IMR-90 (cell line): ENCODE measurements around the gene FLYWCH1. TPM values are rescaled to one million over a fixed set of nuclear protein-coding genes. Genes with fewer than 3 reads are reported as not detected.

Source experiments
- ATAC-seq: fragments of 200-7000 bp; cut with Tn5 transposase; 2 replicates; pipeline ENCODE4 v1.9.1; 2020; ENCODE audit warnings: low read depth, mild to moderate bottlenecking, moderate library complexity
- BruUV-seq: library from RNA; stranded (reverse); fragments of 400-500 nt; replicated peaks from 2 replicates; lab custom pipeline; 2021; lab: Mats Ljungman, UMichigan
- CTCF ChIA-PET: fragments of 300-600 bp; formaldehyde crosslinking; extraction: SDS; loops from one replicate; lab custom pipeline; 2021; ENCODE audit warnings: antibody characterized with exemption; lab: Yijun Ruan, JAX
- POLR2A ChIA-PET: fragments of 300-600 bp; sonication (Branson Sonifier 250); formaldehyde crosslinking; loops from one replicate; lab custom pipeline; 2022; ENCODE audit warnings: antibody characterized with exemption; ENCODE audit not compliant: unreplicated experiment; lab: Charles Lee
- DNase-seq: peaks from one replicate; pipeline ENCODE4 v3.0.0; 2013
- H2AFZ ChIP-seq: replicated peaks from 2 replicates; pipeline ENCODE3; 2013; ENCODE audit warnings: low read length, mild to moderate bottlenecking; ENCODE audit not compliant: poor library complexity
- H2AK5ac ChIP-seq: 2 replicates; pipeline ENCODE4 v1.6.1; 2013; ENCODE audit warnings: low read depth, low read length, inconsistent platforms
- H2AK9ac ChIP-seq: replicated peaks from 2 replicates; pipeline ENCODE3; 2013; ENCODE audit warnings: mild to moderate bottlenecking, low read depth, low read length, moderate library complexity; ENCODE audit not compliant: poor library complexity
- H2BK120ac ChIP-seq: 2 replicates; pipeline ENCODE4 v1.6.1; 2013; ENCODE audit warnings: low read depth, low read length, inconsistent platforms
- H2BK15ac ChIP-seq: 3 replicates; pipeline ENCODE4 v1.6.1; 2013; ENCODE audit warnings: low read depth, low read length, inconsistent platforms
- H2BK20ac ChIP-seq: 2 replicates; pipeline ENCODE4 v1.6.1; 2013; ENCODE audit warnings: low read depth, mild to moderate bottlenecking, inconsistent platforms, low read length, moderate library complexity
- H2BK5ac ChIP-seq: 2 replicates; pipeline ENCODE4 v1.6.1; 2013; ENCODE audit warnings: mild to moderate bottlenecking, low read depth, low read length, inconsistent platforms; ENCODE audit not compliant: poor library complexity, severe bottlenecking
- H3K14ac ChIP-seq: replicated peaks from 2 replicates; pipeline ENCODE4 v1.6.1; 2013; ENCODE audit warnings: low read depth, low read length, inconsistent platforms
- H3K18ac ChIP-seq: 2 replicates; pipeline ENCODE4 v1.6.1; 2013; ENCODE audit warnings: low read depth, low read length, control low read depth
- H3K23ac ChIP-seq: 2 replicates; pipeline ENCODE4 v1.6.1; 2013; ENCODE audit warnings: low read depth, low read length, inconsistent platforms
- H3K27ac ChIP-seq: 2 replicates; pipeline ENCODE4 v1.5.1; 2013; ENCODE audit warnings: mild to moderate bottlenecking, control low read depth, low read length; ENCODE audit not compliant: insufficient read depth
- H3K27me3 ChIP-seq: 2 replicates; pipeline ENCODE4 v1.6.1; 2013; ENCODE audit warnings: low read length; ENCODE audit not compliant: control insufficient read depth, insufficient read depth
- H3K36me3 ChIP-seq: 2 replicates; pipeline ENCODE4 v1.6.1; 2013; ENCODE audit warnings: low read length, mixed read lengths; ENCODE audit not compliant: control insufficient read depth, insufficient read depth
- H3K4ac ChIP-seq: 2 replicates; pipeline ENCODE4 v1.6.1; 2013; ENCODE audit warnings: low read depth, low read length, inconsistent platforms
- H3K4me1 ChIP-seq: 2 replicates; pipeline ENCODE4 v1.6.1; 2013; ENCODE audit warnings: low read length, mixed read lengths; ENCODE audit not compliant: control insufficient read depth, insufficient read depth
- H3K4me2 ChIP-seq: 2 replicates; pipeline ENCODE4 v1.6.1; 2013; ENCODE audit warnings: low read depth, mild to moderate bottlenecking, control low read depth, low read length, moderate library complexity
- H3K4me3 ChIP-seq: 2 replicates; pipeline ENCODE4 v1.5.1; 2013; ENCODE audit warnings: low read depth, mild to moderate bottlenecking, control low read depth, low read length, moderate library complexity; ENCODE audit not compliant: insufficient read depth
- H3K56ac ChIP-seq: 2 replicates; pipeline ENCODE4 v1.6.1; 2013; ENCODE audit warnings: low read length, inconsistent platforms; ENCODE audit not compliant: insufficient read depth; ENCODE audit errors: extremely low read depth
- H3K79me1 ChIP-seq, 2 experiments: 2 replicates each; pipeline ENCODE4 v1.6.1; 2013; ENCODE audit warnings: low read length in 2 of 2, inconsistent platforms in 1 of 2, low read depth in 1 of 2
- H3K9ac ChIP-seq: 2 replicates; pipeline ENCODE4 v1.6.1; 2013; ENCODE audit warnings: low read depth, low read length, control low read depth
- H3K9me1 ChIP-seq: 2 replicates; pipeline ENCODE4 v1.6.1; 2013; ENCODE audit warnings: low read length, inconsistent platforms; ENCODE audit not compliant: insufficient read depth
- H3K9me3 ChIP-seq: 2 replicates; pipeline ENCODE4 v1.6.1; 2013; ENCODE audit warnings: low read length; ENCODE audit not compliant: control insufficient read depth, insufficient read depth
- H4K20me1 ChIP-seq: 2 replicates; pipeline ENCODE4 v1.6.1; 2013; ENCODE audit warnings: low read length, inconsistent platforms; ENCODE audit not compliant: insufficient read depth
- H4K5ac ChIP-seq: 2 replicates; pipeline ENCODE4 v1.6.1; 2013; ENCODE audit warnings: mild to moderate bottlenecking, low read depth, low read length, control low read depth
- H4K8ac ChIP-seq, 2 experiments: 2 replicates each; pipeline ENCODE4 v1.6.1; 2013; ENCODE audit warnings: low read depth in 2 of 2, low read length in 2 of 2, control low read depth in 1 of 2, inconsistent platforms in 1 of 2
- H4K91ac ChIP-seq: 2 replicates; pipeline ENCODE4 v1.6.1; 2013; ENCODE audit warnings: low read depth, low read length, inconsistent platforms; ENCODE audit not compliant: insufficient read depth
- CEBPB ChIP-seq: IDR thresholded peaks from 2 replicates; pipeline ENCODE4 v1.6.1; 2012; ENCODE audit warnings: low read depth, low read length, improper control_type of control experiment
- CHD1 ChIP-seq: IDR thresholded peaks from 2 replicates; pipeline ENCODE4 v1.6.1; 2012; ENCODE audit warnings: low read depth, low read length, improper control_type of control experiment
- MXI1 ChIP-seq: IDR thresholded peaks from 2 replicates; pipeline ENCODE4 v1.6.1; 2012; ENCODE audit warnings: low read depth, mild to moderate bottlenecking, low read length, moderate library complexity, borderline replicate concordance
- RAD21 ChIP-seq: IDR thresholded peaks from 2 replicates; pipeline ENCODE4 v1.6.1; 2012; ENCODE audit warnings: low read length, improper control_type of control experiment
- WGBS, 2 experiments: methylation state at CpG; one replicate each; pipeline versions ENCODE4 v1.1.5 to v1.1.7; 2013; ENCODE audit warnings: missing lambda C conversion rate in 2 of 2; ENCODE audit not compliant: insufficient read length in 1 of 2; ENCODE audit errors: extremely low coverage in 2 of 2; 5-methylcytosine and 5-hydroxymethylcytosine counted together
- dilution Hi-C: fragments of 300-500 bp; cut with HindIII; formaldehyde crosslinking; loops from one replicate; pipeline ENCODE4 v1.14.3; 2018; ENCODE audit warnings: low sequenced_read_pairs; ENCODE audit not compliant: unreplicated experiment
- in situ Hi-C: fragments of 300-500 bp; cut with MboI; formaldehyde crosslinking; loops from 3 replicates; pipeline ENCODE4 v1.14.3; 2019; ENCODE audit warnings: low sequenced_read_pairs, inconsistent platforms, mixed read lengths
- intact Hi-C: fragments of 100-400 bp; cut with micrococcal nuclease; formaldehyde crosslinking; loops from 2 replicates; pipeline ENCODE4 v1.10.0; 2022
- polyA plus RNA-seq, 3 experiments: library from polyadenylated mRNA; depleted of rRNA; stranded (reverse); fragments of >200 nt; gene quantifications; 2 replicates each; pipeline ENCODE4 v1.2.3, GENCODE V29; 2012; ENCODE audit warnings: low replicate concordance in 1 of 3
- total RNA-seq: library from RNA; depleted of rRNA; stranded (reverse); fragments of >200 nt; gene quantifications from 2 replicates; pipeline ENCODE4 v1.2.3, GENCODE V29; 2012
- TF ChIP-seq, protein P1 (sequence below): fragments of 150-350 bp; IDR thresholded peaks from 2 replicates; pipeline ENCODE4 v1.6.1; 2016; ENCODE audit warnings: low read depth, mild to moderate bottlenecking, low read length, moderate library complexity, borderline replicate concordance

FLYWCH1 gene
- total and polyA plus RNA-seq, 2 of the 4 experiments (the other 2 are of a cell fraction), result 14.3 to 25.2 TPM

DNA sequence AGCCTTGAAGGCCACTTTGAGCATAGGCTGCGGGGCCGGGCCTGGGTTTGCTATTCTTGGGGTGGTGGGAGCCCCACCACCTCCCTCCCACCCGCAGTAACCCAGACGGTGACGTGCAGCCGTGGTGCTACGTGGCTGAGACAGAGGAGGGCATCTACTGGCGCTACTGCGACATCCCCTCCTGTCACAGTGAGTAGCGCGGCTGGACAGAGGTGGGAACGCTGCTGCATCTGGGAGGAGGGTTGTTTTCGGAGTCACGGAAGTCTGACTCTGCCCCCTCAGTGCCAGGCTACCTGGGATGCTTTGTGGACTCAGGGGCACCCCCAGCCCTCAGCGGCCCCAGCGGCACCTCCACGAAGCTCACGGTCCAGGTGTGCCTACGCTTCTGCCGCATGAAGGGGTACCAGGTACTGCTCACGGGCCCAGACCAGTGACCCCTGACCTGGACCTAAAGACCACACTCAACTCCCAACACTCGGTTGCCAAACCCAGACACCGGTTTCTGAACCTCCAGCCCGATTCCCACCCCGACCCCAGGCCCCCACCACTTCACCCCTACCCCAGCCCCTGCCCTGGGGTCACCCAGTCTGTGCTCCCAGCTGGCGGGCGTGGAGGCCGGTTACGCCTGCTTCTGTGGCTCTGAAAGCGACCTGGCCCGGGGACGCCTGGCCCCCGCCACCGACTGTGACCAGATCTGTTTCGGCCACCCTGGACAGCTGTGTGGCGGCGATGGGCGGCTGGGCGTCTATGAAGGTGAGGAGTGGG, 54.5 kb downstream of the FLYWCH1 start:
- no peak for DNase-seq
- Histone ChIP-seq H3K9me1 (peaks cover 17% of the 10 kb centered on the region), H3K23ac (no peak overlapping the region), H4K20me1 (peaks cover 32% of the 10 kb centered on the region), H3K56ac (no peak overlapping the region), H4K8ac (no peak overlapping the region), H3K27me3 (peaks cover 52% of the 10 kb centered on the region), H4K5ac (no peak overlapping the region), H3K27ac (no peak overlapping the region), H2AFZ (no peak overlapping the region), H3K9me3 (no peaks in the 10 kb centered on the region; the same call in 1 of the 2 replicates), H2BK20ac (no peak overlapping the region), H3K14ac (no peak overlapping the region), H2BK5ac (no peak overlapping the region), H2AK5ac (no peak overlapping the region), H2BK120ac (no peak overlapping the region), H3K4me1 (peaks cover 7% of the 10 kb centered on the region; the same call in 1 of the 2 replicates), H3K4ac (no peak overlapping the region), H4K91ac (no peak overlapping the region), H3K18ac (no peak overlapping the region), H3K79me1 (peaks cover 5 to 19% of the 10 kb centered on the region in 2 experiments; a peak in 3 of 4 replicates), H3K4me2 (no peak overlapping the region), H2AK9ac (no peak overlapping the region), H2BK15ac (no peak overlapping the region), H3K4me3 (no peak overlapping the region), H3K9ac (no peak overlapping the region), H3K36me3 (no peaks in the 10 kb centered on the region)
- POLR2A ChIA-PET, result no interaction called here
- ATAC-seq, result no peak
- no TSS peak for BruUV-seq
- in situ Hi-C loops (no loop called here), dilution Hi-C loops (no loop called here), intact Hi-C loops (no loop called here)
- CTCF ChIA-PET, result no interaction called here
- WGBS, 2 experiments, result 66% methylated on average over 13 of the region's 39 CpGs; no CpG with 5 or more reads in 1 of the 2 experiments
- no peak for TF ChIP-seq CHD1
- TF ChIP-seq, protein P1, sequence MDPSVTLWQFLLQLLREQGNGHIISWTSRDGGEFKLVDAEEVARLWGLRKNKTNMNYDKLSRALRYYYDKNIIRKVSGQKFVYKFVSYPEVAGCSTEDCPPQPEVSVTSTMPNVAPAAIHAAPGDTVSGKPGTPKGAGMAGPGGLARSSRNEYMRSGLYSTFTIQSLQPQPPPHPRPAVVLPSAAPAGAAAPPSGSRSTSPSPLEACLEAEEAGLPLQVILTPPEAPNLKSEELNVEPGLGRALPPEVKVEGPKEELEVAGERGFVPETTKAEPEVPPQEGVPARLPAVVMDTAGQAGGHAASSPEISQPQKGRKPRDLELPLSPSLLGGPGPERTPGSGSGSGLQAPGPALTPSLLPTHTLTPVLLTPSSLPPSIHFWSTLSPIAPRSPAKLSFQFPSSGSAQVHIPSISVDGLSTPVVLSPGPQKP, result no peak
- TF ChIP-seq RAD21, result no peak
- TF ChIP-seq CEBPB, result no peak
- TF ChIP-seq MXI1, result no peak
